Astrocyte of the cerebellum (primary cell): ENCODE results near the gene WDR38.

Experiments used
- DNase-seq: peaks from one replicate; pipeline ENCODE4 v3.0.0-alpha.2; 2011; ENCODE audit warnings: low read depth
- H3K4me3 ChIP-seq: 2 replicates; pipeline ENCODE4 v1.5.1; 2011; ENCODE audit warnings: mild to moderate bottlenecking, low read depth, low read length, moderate library complexity
- CTCF ChIP-seq: IDR thresholded peaks from 2 replicates; pipeline ENCODE4 v1.5.1; 2012; ENCODE audit warnings: low read length, low read depth, moderate library complexity, mild to moderate bottlenecking; ENCODE audit errors: missing control alignments
- in situ Hi-C: cut with HindIII; loops from 2 replicates; pipeline ENCODE4 v1.10.0; 2017; ENCODE audit warnings: low sequenced_read_pairs

The WDR38 gene

DNA sequence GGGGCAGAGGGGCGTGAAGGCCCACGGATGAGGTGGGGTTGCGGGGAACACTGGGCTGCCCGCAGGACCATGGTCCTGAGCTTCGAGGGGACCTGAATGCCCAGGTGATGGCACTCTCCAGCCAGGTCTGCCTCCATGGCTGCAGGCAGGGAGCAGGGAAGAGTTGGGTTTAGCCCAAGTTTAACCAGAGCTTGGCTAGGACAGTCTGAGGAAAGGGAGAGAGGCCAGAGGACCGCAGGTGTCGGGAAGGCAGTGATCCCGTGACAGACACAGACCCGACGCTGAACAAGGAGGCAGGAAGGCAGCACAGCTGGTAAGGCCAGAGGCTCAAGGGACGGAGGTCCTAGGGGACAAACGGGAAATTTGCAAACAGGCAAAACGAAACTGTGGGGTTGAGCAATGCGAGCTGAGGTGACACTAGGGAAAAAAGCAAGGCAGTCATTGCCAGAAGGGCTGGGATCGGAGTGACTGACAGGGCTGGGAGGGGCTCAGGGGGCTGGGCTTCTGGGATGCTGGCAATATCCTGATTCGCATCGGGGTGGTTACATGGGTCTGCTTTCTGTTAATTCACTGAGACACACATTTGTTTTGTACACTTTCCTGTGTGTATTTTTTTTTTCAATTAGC, 33.7 kb downstream of the WDR38 start:
- in situ Hi-C loops: no loop called here
- H3K4me3 ChIP-seq: no peak overlapping the region
- TF ChIP-seq CTCF: no peak
- no peak for DNase-seq

DNA sequence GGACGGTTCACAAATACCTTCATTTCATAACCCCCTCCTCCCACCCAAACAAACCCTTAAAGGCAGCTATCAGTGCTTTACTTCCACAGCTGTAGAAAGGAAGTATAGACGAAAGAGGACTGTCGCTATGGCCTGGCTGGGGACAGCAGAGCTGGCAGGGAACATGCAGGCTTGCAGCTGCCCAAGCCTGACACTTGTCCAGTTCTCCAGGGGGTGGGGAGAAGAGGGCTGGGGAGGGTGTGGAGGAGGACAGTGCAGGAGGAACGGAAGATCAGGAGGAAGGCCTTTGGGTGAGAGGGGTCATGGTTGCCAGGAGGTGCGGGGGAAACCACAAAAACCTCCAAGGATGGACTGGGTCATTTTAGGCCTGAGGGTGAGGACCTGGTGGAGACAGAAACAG, 34.6 kb downstream of the WDR38 start:
- DNase-seq: no peak
- in situ Hi-C loops: no loop called here
- TF ChIP-seq CTCF: no peak
- H3K4me3 ChIP-seq: no peak overlapping the region

DNA sequence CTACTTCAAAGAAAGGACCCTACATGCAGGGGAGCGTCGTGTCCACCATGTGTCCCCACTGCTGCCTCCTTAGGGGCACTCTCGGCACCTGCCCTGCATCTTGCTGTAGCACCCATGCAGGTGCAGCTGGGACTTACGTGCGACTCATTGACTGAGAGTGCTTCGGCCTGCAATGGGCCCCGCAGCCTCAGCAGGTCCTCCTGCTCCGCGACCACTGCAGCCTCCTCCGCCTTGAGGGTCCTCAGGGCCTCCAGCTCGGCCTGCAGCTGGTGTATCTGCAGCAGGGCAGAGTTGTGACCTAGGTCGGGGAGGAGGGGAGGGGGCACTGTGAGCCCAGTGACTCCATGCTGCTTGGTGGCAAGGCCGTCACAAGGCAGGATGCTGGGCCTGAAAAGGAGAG, 35.7 kb downstream of the WDR38 start:
- no peak for TF ChIP-seq CTCF
- DNase-seq: no peak
- in situ Hi-C loops: no loop called here
- no peak overlapping the region for H3K4me3 ChIP-seq

DNA sequence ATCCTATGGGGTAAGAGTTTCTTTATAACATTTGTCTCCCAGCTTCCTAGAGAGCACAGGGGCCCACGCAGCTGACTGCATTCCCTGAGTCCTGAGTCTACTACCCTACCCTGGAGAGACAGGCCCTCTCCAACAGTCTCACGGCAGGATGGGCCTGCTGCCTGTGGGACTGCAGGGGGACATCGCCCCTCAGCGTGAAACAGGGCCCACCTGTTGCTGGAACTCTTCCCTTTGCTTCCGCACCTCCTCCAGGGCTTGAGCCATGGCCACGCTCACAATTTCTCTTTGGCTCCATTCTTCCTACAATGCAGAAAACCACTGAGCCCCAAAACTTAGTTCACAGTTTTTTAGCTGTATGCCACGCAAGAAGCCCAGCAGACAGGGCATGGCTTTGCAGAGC, 36.9 kb downstream of the WDR38 start:
- DNase-seq: no peak
- in situ Hi-C loops: no loop called here
- H3K4me3 ChIP-seq: no peak overlapping the region
- TF ChIP-seq CTCF: no peak

GRCh38 chr9:124894035-124894740, 40.9 kb downstream of the WDR38 start:
- TF ChIP-seq CTCF: no peak
- in situ Hi-C loops: no loop called here
- H3K4me3 ChIP-seq: no peak overlapping the region
- DNase-seq: no peak

DNA sequence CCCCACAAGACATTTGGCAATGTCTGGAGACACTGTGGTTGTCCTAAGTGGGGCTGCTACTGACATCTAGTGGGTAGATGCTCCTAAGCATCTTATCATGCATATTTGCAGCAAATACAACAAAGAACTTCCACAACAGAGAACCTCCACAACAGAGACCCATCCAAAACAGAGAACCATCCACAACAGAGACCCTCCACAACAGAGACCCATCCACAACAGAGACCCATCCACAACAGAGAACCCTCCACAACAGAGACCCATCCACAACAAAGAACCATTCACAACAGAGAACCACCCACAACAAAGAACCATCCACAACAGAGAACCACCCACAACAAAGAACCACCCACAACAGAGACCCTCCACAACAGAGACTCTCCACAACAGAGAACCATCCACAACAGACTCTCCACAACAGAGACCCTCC, 41.5 kb downstream of the WDR38 start:
- peak; percentile 20 for DNase-seq
- H3K4me3 ChIP-seq: no peak overlapping the region
- TF ChIP-seq CTCF: peak; percentile 67
- in situ Hi-C loops: no loop called here
